Keratinocyte (primary cell): ENCODE results near the gene SLC1A2. TPM values are rescaled to one million over a fixed set of nuclear protein-coding genes. Genes with fewer than 3 reads are reported as not detected.

Source experiments
- DNase-seq: peaks from one replicate; pipeline ENCODE4 v3.0.0-alpha.2; 2011; ENCODE audit warnings: low read depth, missing footprints, low spot score
- FAIRE-seq: peaks from 2 replicates; lab custom pipeline; 2011; peaks lifted over from hg19 to GRCh38; lab: Jason Lieb, UNC
- H2AFZ ChIP-seq: 2 replicates; pipeline ENCODE4 v1.6.0; 2012; ENCODE audit warnings: low read length, control low read depth, inconsistent platforms; ENCODE audit not compliant: control insufficient read depth
- H3K27ac ChIP-seq: 2 replicates; pipeline ENCODE4 v1.5.1; 2011; ENCODE audit warnings: low read length; ENCODE audit not compliant: control insufficient read depth, insufficient read depth
- H3K27me3 ChIP-seq: 3 replicates; pipeline ENCODE4 v1.6.0; 2011; ENCODE audit warnings: low read length; ENCODE audit not compliant: control insufficient read depth, insufficient read depth; ENCODE audit errors: extremely low read depth
- H3K36me3 ChIP-seq, 2 experiments: 2 replicates in 1 of 2; 3 replicates in 1 of 2; pipeline ENCODE4 v1.5.1; 2011; ENCODE audit warnings: low read length in 2 of 2, mild to moderate bottlenecking in 1 of 2; ENCODE audit not compliant: control insufficient read depth in 2 of 2, insufficient read depth in 2 of 2; ENCODE audit errors: extremely low read depth in 1 of 2
- H3K4me1 ChIP-seq: 3 replicates; pipeline ENCODE4 v1.5.1; 2011; ENCODE audit warnings: low read length; ENCODE audit not compliant: control insufficient read depth, insufficient read depth; ENCODE audit errors: extremely low read depth
- H3K4me2 ChIP-seq: 3 replicates; pipeline ENCODE4 v1.6.0; 2011; ENCODE audit warnings: low read depth, low read length; ENCODE audit not compliant: control insufficient read depth, insufficient read depth; ENCODE audit errors: extremely low read depth
- H3K4me3 ChIP-seq, 3 experiments: fragments of 200-600 bp in 1 of 3; sonication (generic) in 1 of 3; 2 replicates in 2 of 3; 3 replicates in 1 of 3; pipeline ENCODE4 v1.5.1; 2011 to 2016; ENCODE audit warnings: low read length in 3 of 3, mild to moderate bottlenecking in 3 of 3, control low read depth in 2 of 3, inconsistent platforms in 1 of 3, low read depth in 1 of 3, mixed read lengths in 1 of 3, mixed run types in 1 of 3, moderate library complexity in 1 of 3; ENCODE audit not compliant: control insufficient read depth in 2 of 3, insufficient read depth in 2 of 3; ENCODE audit errors: extremely low read depth in 1 of 3
- H3K79me2 ChIP-seq: 2 replicates; pipeline ENCODE4 v1.6.0; 2012; ENCODE audit warnings: low read length; ENCODE audit not compliant: control insufficient read depth, insufficient read depth
- H3K9ac ChIP-seq: 3 replicates; pipeline ENCODE4 v1.6.0; 2011; ENCODE audit warnings: low read length; ENCODE audit not compliant: control insufficient read depth, insufficient read depth; ENCODE audit errors: extremely low read depth
- H3K9me1 ChIP-seq: 3 replicates; pipeline ENCODE4 v1.6.0; 2011; ENCODE audit warnings: low read length; ENCODE audit not compliant: control insufficient read depth, insufficient read depth; ENCODE audit errors: extremely low read depth
- H3K9me3 ChIP-seq: 2 replicates; pipeline ENCODE4 v1.5.1; 2012; ENCODE audit warnings: low read depth, low read length; ENCODE audit not compliant: control insufficient read depth
- H4K20me1 ChIP-seq: 3 replicates; pipeline ENCODE4 v1.6.0; 2011; ENCODE audit warnings: low read length; ENCODE audit not compliant: control insufficient read depth, insufficient read depth; ENCODE audit errors: extremely low read depth
- CTCF ChIP-seq, 3 experiments: IDR thresholded peaks in 1 of 3; conservative IDR thresholded peaks in 1 of 3; optimal IDR thresholded peaks in 1 of 3; 2 replicates in 2 of 3; 3 replicates in 1 of 3; pipeline versions ENCODE3 to v1.5.1; 2011; ENCODE audit warnings: low read length in 3 of 3, mild to moderate bottlenecking in 3 of 3, moderate library complexity in 2 of 3, control low read depth in 1 of 3, inconsistent platforms in 1 of 3; ENCODE audit not compliant: insufficient read depth in 2 of 3; ENCODE audit errors: extremely low read depth in 1 of 3
- EZH2 ChIP-seq: IDR thresholded peaks from one replicate; pipeline ENCODE4 v1.6.1; 2012; ENCODE audit warnings: inconsistent platforms, mild to moderate bottlenecking, low read length, moderate library complexity
- dilution Hi-C: fragments of 300-500 bp; cut with MboI; formaldehyde crosslinking; loops from one replicate; pipeline ENCODE4 v1.7.0; 2020; ENCODE audit warnings: low sequenced_read_pairs; ENCODE audit not compliant: extremely low pct_ligation_motif_present
- polyA plus RNA-seq, 5 experiments: library from polyadenylated mRNA; depleted of rRNA in 3 of 5; stranded (reverse) in 3 of 5; stranded (forward) in 1 of 5; unstranded in 1 of 5; fragments of >200 nt; gene quantifications; 1 replicate in 1 of 5; 2 replicates in 3 of 5; 3 replicates in 1 of 5; pipeline versions ENCODE4 v1.2.1 to v1.2.3, GENCODE V29; 2011 to 2012; ENCODE audit warnings: missing spikeins in 2 of 5, low read depth in 1 of 5, low replicate concordance in 1 of 5

Gene SLC1A2
- polyA plus RNA-seq, 1 donor (not counting 4 experiments of a cell fraction or from before 2014, with no cell fraction given) = under 0.01 TPM

DNA sequence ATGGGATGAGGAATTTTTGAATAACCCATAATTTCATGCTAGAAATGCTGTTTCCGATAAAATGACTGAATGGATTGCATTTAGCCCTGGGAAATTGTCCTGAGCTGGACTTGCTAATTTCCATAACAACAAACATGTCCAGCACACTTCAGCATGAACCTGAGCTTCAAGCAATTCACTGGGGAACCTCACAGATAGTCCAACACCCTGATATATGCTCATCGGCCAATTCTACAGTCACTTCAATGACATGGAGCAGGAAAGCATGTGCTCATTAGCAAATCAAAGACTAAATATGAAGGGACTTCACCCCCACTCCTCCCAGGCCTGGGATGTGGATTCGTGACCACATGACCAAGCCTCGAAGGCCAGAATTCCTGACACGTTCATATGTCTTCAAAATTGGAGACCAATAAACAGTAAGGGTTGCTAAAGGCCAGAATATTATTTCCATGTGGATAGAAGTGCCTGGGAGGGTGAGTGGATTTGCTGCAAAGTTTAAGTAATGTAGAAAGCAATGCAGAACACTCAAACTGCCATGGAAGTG lies 131.9 kb downstream of the SLC1A2 start:
- FAIRE-seq (no peak), DNase-seq (no peak)
- TF ChIP-seq CTCF (optimal IDR thresholded peaks at IDR 0.05 in 1 of 3, IDR thresholded peaks at IDR 0.05 in 1 of 3, conservative IDR thresholded peaks at IDR 0.05 in 1 of 3; ENCODE audit: extremely low read depth in 1 of 3, insufficient read depth in 2 of 3, low read length in 3 of 3) (no peak), EZH2 (no peak)
- Histone ChIP-seq H3K9me3 (no peaks in the 10 kb centered on the region), H3K4me2 (no peak overlapping the region), H3K9me1 (no peaks in the 10 kb centered on the region), H3K4me3 (no peak overlapping the region), H3K27ac (no peak overlapping the region), H3K27me3 (no peaks in the 10 kb centered on the region), H3K36me3 (no peaks in the 10 kb centered on the region), H4K20me1 (no peaks in the 10 kb centered on the region), H3K4me1 (peaks cover 13% of the 10 kb centered on the region), H3K9ac (no peak overlapping the region), H2AFZ (no peak overlapping the region), H3K79me2 (no peaks in the 10 kb centered on the region)
- dilution Hi-C loops = no loop called here

DNA sequence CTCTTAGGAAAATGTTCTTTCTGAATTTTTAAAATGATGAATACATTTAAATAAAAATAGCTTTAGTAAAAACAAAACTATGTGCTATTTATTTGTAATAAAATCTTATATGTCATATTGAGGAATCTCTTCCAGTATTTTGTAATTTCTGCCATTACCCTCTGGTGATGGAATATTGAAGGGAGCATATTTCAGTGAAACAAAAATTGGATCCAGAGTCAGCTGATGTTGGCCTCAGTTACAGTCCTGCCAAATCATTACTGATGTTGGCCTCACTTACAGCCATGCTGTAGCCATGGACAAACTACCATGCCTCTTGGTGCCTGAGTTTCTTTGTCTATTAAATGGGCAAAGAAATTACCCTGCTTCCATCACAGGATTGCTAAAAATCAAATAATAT lies 133.2 kb downstream of the SLC1A2 start:
- no peak overlapping the region for H3K27ac ChIP-seq
- no peaks in the 10 kb centered on the region for H3K79me2 ChIP-seq
- H3K4me1 ChIP-seq = peaks cover 13% of the 10 kb centered on the region
- H2AFZ ChIP-seq = no peak overlapping the region
- TF ChIP-seq CTCF (optimal IDR thresholded peaks at IDR 0.05 in 1 of 3, IDR thresholded peaks at IDR 0.05 in 1 of 3, conservative IDR thresholded peaks at IDR 0.05 in 1 of 3; ENCODE audit: extremely low read depth in 1 of 3, insufficient read depth in 2 of 3, low read length in 3 of 3) (no peak), EZH2 (no peak)
- H3K9me3 ChIP-seq = no peaks in the 10 kb centered on the region
- H3K4me2 ChIP-seq = no peak overlapping the region
- H4K20me1 ChIP-seq = no peaks in the 10 kb centered on the region
- no peaks in the 10 kb centered on the region for H3K36me3 ChIP-seq
- H3K4me3 ChIP-seq = no peak overlapping the region
- FAIRE-seq (no peak), DNase-seq (no peak)
- no peak overlapping the region for H3K9ac ChIP-seq
- dilution Hi-C loops = no loop called here
- H3K27me3 ChIP-seq = no peaks in the 10 kb centered on the region
- no peaks in the 10 kb centered on the region for H3K9me1 ChIP-seq
